ENCODE results near the gene CTBP2. TPM values are rescaled to one million over a fixed set of nuclear protein-coding genes. Genes with fewer than 3 reads are reported as not detected.

Gene CTBP2
- total RNA-seq, 1 experiment from 2014 or later, result 212 TPM

GRCh38 chr10:125011926-125012705, 148.2 kb downstream of the CTBP2 start:
- no peak overlapping the region for H2BK12ac ChIP-seq (ENCODE audit: insufficient read length, low read depth, low read length)
- H2BK120ac ChIP-seq (ENCODE audit: low read depth, low read length, poor library complexity, severe bottlenecking), result no peak overlapping the region
- H3K9me3 Mint-ChIP-seq, result no peaks in the 10 kb centered on the region; a peak in 1 of 5 replicates
- no peak overlapping the region for H2BK20ac ChIP-seq (ENCODE audit: low read depth, low read length, poor library complexity, severe bottlenecking)
- H2AK5ac ChIP-seq (ENCODE audit: insufficient read length, low read length), result no peak overlapping the region
- WGBS (ENCODE audit: extremely low coverage, insufficient read length, low lambda C conversion rate), result no CpG with 5 or more reads among the region's 27 CpGs
- no peak overlapping the region for H4K8ac ChIP-seq (replicated peaks; ENCODE audit: insufficient read length, low read depth, low read length)
- H3K4me3 Mint-ChIP-seq, result no peak overlapping the region; a peak in 1 of 5 replicates
- H3K56ac ChIP-seq (ENCODE audit: insufficient read length, low read depth, low read length), result no peak overlapping the region
- no peak overlapping the region for H3K14ac ChIP-seq (ENCODE audit: insufficient read depth, low read length)
- H3K36me3 Mint-ChIP-seq (ENCODE audit: insufficient read depth in 1 of 3, low read depth in 3 of 3), result peaks cover 37 to 69% (median 55%) of the 10 kb centered on the region in 3 experiments
- no peaks in the 10 kb centered on the region for H4K20me1 ChIP-seq (ENCODE audit: control insufficient read depth, insufficient read depth, insufficient read length)
- peaks cover 11% of the 10 kb centered on the region for H3K79me1 ChIP-seq (ENCODE audit: insufficient read depth, low read depth, low read length, poor library complexity, severe bottlenecking)
- no peak for DNase-seq
- peak overlapping the region; percentile 64 to 82 (median 72); a peak in 3 of 7 replicates for H3K27ac Mint-ChIP-seq
- no peaks in the 10 kb centered on the region for H3K9me3 ChIP-seq (ENCODE audit: control insufficient read depth, low read depth, low read length)
- H3K27me3 ChIP-seq (ENCODE audit: insufficient read depth, low read length), result no peaks in the 10 kb centered on the region
- no peak overlapping the region for H4K91ac ChIP-seq (ENCODE audit: insufficient read length, low read depth, low read length)
- H2BK15ac ChIP-seq (ENCODE audit: low read depth, low read length), result no peak overlapping the region
- no peak overlapping the region for H3K9ac ChIP-seq (ENCODE audit: extremely low read depth, insufficient read length, low read length)
- TF ChIP-seq, protein P1, sequence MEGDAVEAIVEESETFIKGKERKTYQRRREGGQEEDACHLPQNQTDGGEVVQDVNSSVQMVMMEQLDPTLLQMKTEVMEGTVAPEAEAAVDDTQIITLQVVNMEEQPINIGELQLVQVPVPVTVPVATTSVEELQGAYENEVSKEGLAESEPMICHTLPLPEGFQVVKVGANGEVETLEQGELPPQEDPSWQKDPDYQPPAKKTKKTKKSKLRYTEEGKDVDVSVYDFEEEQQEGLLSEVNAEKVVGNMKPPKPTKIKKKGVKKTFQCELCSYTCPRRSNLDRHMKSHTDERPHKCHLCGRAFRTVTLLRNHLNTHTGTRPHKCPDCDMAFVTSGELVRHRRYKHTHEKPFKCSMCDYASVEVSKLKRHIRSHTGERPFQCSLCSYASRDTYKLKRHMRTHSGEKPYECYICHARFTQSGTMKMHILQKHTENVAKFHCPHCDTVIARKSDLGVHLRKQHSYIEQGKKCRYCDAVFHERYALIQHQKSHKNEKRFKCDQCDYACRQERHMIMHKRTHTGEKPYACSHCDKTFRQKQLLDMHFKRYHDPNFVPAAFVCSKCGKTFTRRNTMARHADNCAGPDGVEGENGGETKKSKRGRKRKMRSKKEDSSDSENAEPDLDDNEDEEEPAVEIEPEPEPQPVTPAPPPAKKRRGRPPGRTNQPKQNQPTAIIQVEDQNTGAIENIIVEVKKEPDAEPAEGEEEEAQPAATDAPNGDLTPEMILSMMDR (conservative IDR thresholded peaks at IDR 0.05), result no peak
- no peaks in the 10 kb centered on the region; the same call in 1 of the 2 replicates for H3K27me3 Mint-ChIP-seq (ENCODE audit: low read depth)
- no peaks in the 10 kb centered on the region; the same call in 1 of the 2 replicates for H3K4me1 ChIP-seq (ENCODE audit: insufficient read depth, low read length)
- peaks cover 29% of the 10 kb centered on the region; the same call in 1 of the 2 replicates for H3K79me2 ChIP-seq (ENCODE audit: insufficient read depth, low read length)
- no peak overlapping the region for H3K4me2 ChIP-seq (ENCODE audit: insufficient read depth, insufficient read length, low read length)
- H2AFZ ChIP-seq (ENCODE audit: low read length), result no peak overlapping the region
- H3K23ac ChIP-seq (ENCODE audit: insufficient read length, low read depth, low read length), result no peak overlapping the region
- H3K4ac ChIP-seq (ENCODE audit: low read depth, low read length), result no peak overlapping the region
- H2BK5ac ChIP-seq (ENCODE audit: insufficient read length, low read length), result no peak overlapping the region
- no peak overlapping the region for H4K5ac ChIP-seq (ENCODE audit: insufficient read length, low read depth, low read length)
- no peaks in the 10 kb centered on the region for H3K23me2 ChIP-seq (ENCODE audit: insufficient read length, low read depth, low read length, poor library complexity, severe bottlenecking)
- no peak overlapping the region for H3K18ac ChIP-seq (ENCODE audit: insufficient read length, low read depth, low read length)
- H3K27ac ChIP-seq (ENCODE audit: insufficient read length, low read depth, low read length), result no peak overlapping the region
- peaks cover 42 to 51% of the 10 kb centered on the region in 2 experiments for H3K4me1 Mint-ChIP-seq
- no peak overlapping the region for H3T11ph ChIP-seq (ENCODE audit: low read length)
